Liver (tissue), 3 donors: Measurements from ENCODE around the gene TUB.

Experiments used
- CTCF ChIP-seq: fragments of 150-350 bp; IDR thresholded peaks from 2 replicates; pipeline ENCODE4 v1.5.1; 2017; ENCODE audit warnings: improper control_type of control experiment, low read depth, low read length; ENCODE audit not compliant: missing input control
- EGR1 ChIP-seq, 2 donors: IDR thresholded peaks; 2 replicates each; pipeline ENCODE4 v1.6.1; 2016 to 2018; ENCODE audit warnings: antibody characterized with exemption in 2 of 2, low read depth in 2 of 2
- HNF4G ChIP-seq: IDR thresholded peaks from 2 replicates; pipeline ENCODE4 v1.6.1; 2016; ENCODE audit warnings: antibody characterized with exemption
- RAD21 ChIP-seq, 2 donors: IDR thresholded peaks; 2 replicates each; pipeline ENCODE4 v1.6.1; 2016; ENCODE audit warnings: antibody characterized with exemption in 2 of 2, mild to moderate bottlenecking in 2 of 2
- REST ChIP-seq: IDR thresholded peaks from 2 replicates; pipeline ENCODE4 v1.6.1; 2016; ENCODE audit warnings: antibody characterized with exemption, mild to moderate bottlenecking
- RXRA ChIP-seq, 2 donors: IDR thresholded peaks; 2 replicates each; pipeline ENCODE4 v1.6.1; 2017 to 2018; ENCODE audit warnings: antibody characterized with exemption in 2 of 2, mild to moderate bottlenecking in 1 of 2
- TF ChIP-seq, protein P1 (sequence below): IDR thresholded peaks from 2 replicates; pipeline ENCODE4 v1.6.1; 2016; ENCODE audit warnings: antibody characterized with exemption
- TF ChIP-seq, protein P2 (sequence below): IDR thresholded peaks from 2 replicates; pipeline ENCODE4 v1.6.1; 2016; ENCODE audit warnings: antibody characterized with exemption
- donor health status: healthy.
- donor health status: healthy.

DNA sequence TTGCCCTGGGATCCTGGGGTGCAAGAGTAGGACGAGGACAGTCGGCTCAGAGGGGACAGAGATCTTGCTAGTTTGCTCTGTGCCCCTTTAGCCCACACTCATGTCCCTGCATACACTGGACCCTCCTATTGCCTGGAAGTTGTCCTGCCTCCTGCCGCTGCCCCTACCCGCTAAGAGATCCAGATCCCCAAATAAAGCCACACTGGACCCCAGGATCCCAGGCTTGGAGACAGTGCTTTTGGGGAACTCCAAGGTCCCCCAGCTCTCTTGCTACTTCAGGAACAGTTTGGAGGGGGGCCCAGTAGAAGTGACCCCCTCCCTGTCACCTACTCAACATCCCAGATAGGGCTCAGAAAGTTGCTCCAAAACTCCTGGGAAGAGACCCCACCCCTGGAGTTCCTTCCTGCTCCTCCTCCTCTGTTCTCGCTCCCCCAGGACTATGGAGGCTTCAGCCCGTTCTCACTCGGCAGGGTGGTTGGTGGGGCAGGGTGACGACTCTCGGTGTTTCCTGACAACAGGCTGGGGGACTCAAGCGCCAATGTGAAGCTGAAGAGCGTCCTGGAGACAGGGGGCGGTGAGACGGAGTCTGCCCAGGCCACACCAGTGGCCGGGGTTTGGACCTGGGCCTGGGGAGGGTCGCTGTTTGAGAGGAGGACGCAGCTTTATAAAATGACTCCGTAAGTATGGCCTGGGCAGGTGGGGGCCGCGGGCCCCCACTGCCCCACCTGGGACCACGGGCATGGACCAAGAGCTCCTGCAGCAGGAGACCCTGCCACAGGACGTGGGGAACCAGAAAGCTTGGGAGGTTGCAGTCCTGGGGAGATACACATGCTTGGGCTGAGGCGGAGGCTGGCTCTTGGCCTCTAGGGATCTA is 19.2 kb upstream of the TUB start:
- TF ChIP-seq CTCF: no peak
- TF ChIP-seq, protein P1, sequence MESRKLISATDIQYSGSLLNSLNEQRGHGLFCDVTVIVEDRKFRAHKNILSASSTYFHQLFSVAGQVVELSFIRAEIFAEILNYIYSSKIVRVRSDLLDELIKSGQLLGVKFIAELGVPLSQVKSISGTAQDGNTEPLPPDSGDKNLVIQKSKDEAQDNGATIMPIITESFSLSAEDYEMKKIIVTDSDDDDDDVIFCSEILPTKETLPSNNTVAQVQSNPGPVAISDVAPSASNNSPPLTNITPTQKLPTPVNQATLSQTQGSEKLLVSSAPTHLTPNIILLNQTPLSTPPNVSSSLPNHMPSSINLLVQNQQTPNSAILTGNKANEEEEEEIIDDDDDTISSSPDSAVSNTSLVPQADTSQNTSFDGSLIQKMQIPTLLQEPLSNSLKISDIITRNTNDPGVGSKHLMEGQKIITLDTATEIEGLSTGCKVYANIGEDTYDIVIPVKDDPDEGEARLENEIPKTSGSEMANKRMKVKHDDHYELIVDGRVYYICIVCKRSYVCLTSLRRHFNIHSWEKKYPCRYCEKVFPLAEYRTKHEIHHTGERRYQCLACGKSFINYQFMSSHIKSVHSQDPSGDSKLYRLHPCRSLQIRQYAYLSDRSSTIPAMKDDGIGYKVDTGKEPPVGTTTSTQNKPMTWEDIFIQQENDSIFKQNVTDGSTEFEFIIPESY: no peak
- TF ChIP-seq, protein P2, sequence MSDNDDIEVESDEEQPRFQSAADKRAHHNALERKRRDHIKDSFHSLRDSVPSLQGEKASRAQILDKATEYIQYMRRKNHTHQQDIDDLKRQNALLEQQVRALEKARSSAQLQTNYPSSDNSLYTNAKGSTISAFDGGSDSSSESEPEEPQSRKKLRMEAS: no peak
- no peak for TF ChIP-seq HNF4G
- TF ChIP-seq REST: no peak
- TF ChIP-seq RAD21 (IDR thresholded peaks at IDR 0.05): no peak
- TF ChIP-seq RXRA (IDR thresholded peaks at IDR 0.05): no peak
- TF ChIP-seq EGR1 (IDR thresholded peaks at IDR 0.05; ENCODE audit: low read depth in 2 of 2): no peak
